Breast epithelium (tissue), 3 donors: ENCODE measurements around the gene TMEM45B.

Source experiments
- CTCF ChIP-seq, 3 donors: fragments of 450-650 bp; IDR thresholded peaks; one replicate each; pipeline ENCODE4 v1.5.1; 2016 to 2017; ENCODE audit warnings: antibody characterized with exemption in 3 of 3, mild to moderate bottlenecking in 3 of 3, moderate library complexity in 3 of 3
- POLR2A ChIP-seq: fragments of 450-650 bp; IDR thresholded peaks from one replicate; pipeline ENCODE4 v1.6.1; 2016; ENCODE audit warnings: antibody characterized with exemption, mild to moderate bottlenecking, moderate library complexity
- POLR2AphosphoS5 ChIP-seq, 3 donors: sonication (generic); formaldehyde crosslinking; IDR thresholded peaks; one replicate each; pipeline ENCODE4 v1.6.1; 2017; ENCODE audit warnings: antibody characterized with exemption in 3 of 3

DNA sequence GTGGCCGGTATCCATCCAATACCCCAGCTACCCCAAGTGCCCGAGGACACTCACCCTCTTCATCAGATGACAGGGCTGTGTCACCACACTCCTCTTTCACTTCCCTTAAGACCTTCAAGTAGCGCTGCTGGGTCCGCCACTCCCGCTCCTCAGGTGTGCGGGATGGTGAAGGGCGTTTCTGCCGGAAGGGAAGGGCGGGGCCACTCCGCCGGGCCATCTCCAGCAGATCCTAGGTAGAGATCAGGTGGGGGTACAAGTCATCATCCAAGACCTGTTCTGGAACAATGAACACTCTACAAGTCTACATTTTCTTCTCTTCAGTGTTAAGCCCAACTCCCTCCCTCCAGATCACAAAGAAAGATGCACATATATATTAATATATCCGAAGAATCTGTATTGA is 69.7 kb downstream of the TMEM45B start:
- TF ChIP-seq CTCF (IDR thresholded peaks at IDR 0.05) (no peak), POLR2A (no peak), POLR2AphosphoS5 (IDR thresholded peaks at IDR 0.05) (no peak)
